Camera-type eye (tissue), 1 donor: ENCODE measurements around the gene DENND1B. TPM values are rescaled to one million over a fixed set of nuclear protein-coding genes. Genes with fewer than 3 reads are reported as not detected.

ENCODE experiments used
- total RNA-seq: library from RNA; depleted of rRNA; stranded (reverse); fragments of >200 nt; gene quantifications from one replicate; pipeline ENCODE4 v1.2.3, GENCODE V29; 2014

DENND1B gene, protein sequence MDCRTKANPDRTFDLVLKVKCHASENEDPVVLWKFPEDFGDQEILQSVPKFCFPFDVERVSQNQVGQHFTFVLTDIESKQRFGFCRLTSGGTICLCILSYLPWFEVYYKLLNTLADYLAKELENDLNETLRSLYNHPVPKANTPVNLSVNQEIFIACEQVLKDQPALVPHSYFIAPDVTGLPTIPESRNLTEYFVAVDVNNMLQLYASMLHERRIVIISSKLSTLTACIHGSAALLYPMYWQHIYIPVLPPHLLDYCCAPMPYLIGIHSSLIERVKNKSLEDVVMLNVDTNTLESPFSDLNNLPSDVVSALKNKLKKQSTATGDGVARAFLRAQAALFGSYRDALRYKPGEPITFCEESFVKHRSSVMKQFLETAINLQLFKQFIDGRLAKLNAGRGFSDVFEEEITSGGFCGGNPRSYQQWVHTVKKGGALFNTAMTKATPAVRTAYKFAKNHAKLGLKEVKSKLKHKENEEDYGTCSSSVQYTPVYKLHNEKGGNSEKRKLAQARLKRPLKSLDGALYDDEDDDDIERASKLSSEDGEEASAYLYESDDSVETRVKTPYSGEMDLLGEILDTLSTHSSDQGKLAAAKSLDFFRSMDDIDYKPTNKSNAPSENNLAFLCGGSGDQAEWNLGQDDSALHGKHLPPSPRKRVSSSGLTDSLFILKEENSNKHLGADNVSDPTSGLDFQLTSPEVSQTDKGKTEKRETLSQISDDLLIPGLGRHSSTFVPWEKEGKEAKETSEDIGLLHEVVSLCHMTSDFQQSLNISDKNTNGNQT
- total RNA-seq, result 53.3 TPM

DNA sequence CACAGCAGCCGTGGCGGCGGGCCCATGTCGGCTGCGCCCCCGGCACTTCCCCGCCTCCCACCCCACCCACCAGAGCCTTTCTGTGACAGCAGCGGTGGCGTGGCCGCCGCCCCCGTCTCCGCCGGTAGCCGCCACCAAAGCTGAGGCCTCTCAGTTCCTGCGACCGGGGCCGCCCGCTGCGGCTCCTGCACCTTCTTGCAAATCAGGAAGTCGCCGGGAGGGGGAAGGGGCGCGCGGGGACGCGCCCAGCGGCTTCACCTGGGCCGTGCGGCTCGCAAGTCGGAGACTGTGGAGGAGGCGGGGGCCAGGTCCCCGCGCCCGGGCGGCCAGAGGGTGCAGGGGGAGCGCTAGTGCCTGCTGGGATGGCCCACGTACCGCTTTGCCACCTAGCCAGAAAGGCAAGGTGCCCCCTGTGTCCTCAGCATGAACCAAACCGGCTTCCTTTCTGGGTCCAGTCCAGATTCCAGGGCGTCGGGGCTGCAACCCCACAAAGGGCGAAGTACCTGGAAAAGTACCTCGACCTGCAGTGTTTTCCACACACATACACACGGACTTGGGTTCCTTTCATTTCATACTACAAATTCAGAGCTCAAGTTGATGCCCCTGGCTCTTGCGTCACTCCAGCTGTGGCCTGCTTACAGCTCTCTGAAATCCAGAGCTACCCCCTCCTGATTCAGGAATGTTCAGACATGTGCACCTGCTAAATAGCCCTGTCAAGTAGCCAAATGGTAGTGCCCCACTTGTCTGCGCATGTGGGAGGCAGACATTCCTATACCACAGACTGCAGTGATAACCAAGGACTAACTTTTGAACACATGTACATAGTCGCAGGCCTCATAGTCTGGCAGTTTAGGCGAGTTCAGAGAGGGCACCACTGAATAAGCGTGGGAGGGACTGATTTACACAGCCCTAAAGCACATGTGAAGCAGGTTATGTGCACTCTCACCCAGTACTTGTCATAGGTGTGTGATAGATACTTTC, at the start of gene DENND1B:
DENND1B (minus strand) TSS at position 199 of the 981 bp plus-strand sequence. CDS start 325 bp downstream, outside the sequence.

Other genes starting within 250 kb of the DENND1B start
- 4.7 TPM for gene C1orf53, start 127.2 kb upstream of the DENND1B start, total RNA-seq
- gene LHX9, start 141.9 kb upstream of the DENND1B start, total RNA-seq, result 15.4 TPM